ENCODE results near the gene PTPRA. TPM values are rescaled to one million over a fixed set of nuclear protein-coding genes. Genes with fewer than 3 reads are reported as not detected.

Gene PTPRA
- total and polyA plus RNA-seq, 2 of the 13 experiments (the other 11 are each of a cell fraction or from before 2014, with no cell fraction given), result 47.2 to 127 TPM

DNA sequence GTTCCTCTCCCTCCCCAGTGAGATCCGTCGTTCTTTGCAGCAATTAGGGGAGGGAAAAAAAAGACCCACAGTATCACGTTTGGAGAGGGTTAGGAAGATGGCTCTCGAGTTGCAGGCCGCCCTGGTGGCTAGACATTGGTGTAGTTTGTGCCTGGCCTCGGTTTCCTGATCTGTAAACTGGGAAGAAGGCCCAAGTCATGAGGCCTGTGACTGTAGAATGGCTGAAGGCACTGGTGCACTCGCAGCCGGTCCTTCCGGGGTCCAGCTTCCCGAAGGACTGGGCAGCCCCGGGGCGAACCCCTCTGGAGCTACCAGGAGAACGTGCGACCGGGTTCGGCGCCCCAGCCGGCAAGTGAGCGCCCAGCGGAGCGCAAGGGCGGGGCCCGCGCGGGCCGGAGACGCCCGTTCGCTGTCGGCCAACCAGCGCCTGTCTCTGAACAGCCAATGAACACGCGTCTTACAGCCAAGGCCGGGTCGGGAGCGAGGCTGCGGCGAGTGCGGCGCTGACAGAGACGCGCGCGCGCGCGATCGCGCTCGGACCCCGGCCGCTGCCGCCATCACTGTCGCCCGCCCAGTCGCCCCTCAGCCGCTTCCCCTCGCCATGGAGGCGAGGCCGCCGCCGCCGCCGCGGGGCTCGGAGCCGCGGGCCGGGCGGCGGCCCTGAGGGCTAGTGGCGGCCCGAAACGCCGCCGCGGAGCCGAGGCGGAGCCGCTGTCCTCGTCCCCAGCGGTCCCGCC, at the start of gene PTPRA (continued):
- TF ChIP-seq GABPA (IDR thresholded peaks at IDR 0.05; ENCODE audit: low read depth, low read length), result no peak
- TF ChIP-seq GABPA (CRISPR knock-in tag; IDR thresholded peaks at IDR 0.05; ENCODE audit: low read depth), result 0 out of 2 replicates have a peak, but pooled peaks have one; percentile 0
- no peak; the same call in 1 of the 2 replicates for TF ChIP-seq JUNB (CRISPR knock-in tag; IDR thresholded peaks at IDR 0.05; ENCODE audit: borderline replicate concordance)
- no peak for TF ChIP-seq NR3C1 (CRISPR knock-in tag; IDR thresholded peaks at IDR 0.05)
- TF ChIP-seq NFRKB (IDR thresholded peaks at IDR 0.05), result no peak
- no peak for TF ChIP-seq RBM22 (optimal IDR thresholded peaks at IDR 0.05; ENCODE audit: low read length)
- TF ChIP-seq, protein P1, sequence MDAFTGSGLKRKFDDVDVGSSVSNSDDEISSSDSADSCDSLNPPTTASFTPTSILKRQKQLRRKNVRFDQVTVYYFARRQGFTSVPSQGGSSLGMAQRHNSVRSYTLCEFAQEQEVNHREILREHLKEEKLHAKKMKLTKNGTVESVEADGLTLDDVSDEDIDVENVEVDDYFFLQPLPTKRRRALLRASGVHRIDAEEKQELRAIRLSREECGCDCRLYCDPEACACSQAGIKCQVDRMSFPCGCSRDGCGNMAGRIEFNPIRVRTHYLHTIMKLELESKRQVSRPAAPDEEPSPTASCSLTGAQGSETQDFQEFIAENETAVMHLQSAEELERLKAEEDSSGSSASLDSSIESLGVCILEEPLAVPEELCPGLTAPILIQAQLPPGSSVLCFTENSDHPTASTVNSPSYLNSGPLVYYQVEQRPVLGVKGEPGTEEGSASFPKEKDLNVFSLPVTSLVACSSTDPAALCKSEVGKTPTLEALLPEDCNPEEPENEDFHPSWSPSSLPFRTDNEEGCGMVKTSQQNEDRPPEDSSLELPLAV (CRISPR knock-in tag; conservative IDR thresholded peaks at IDR 0.05; ENCODE audit: low read depth), result no peak
- TF ChIP-seq ZNF205 (CRISPR knock-in tag; IDR thresholded peaks at IDR 0.05), result peak; percentile 79
- TF ChIP-seq ARNT (IDR thresholded peaks at IDR 0.05), result no peak
- TF ChIP-seq PATZ1 (CRISPR knock-in tag; IDR thresholded peaks at IDR 0.05), result peak; percentile 80
- peak; percentile 82; the same call in 1 of the 2 replicates for TF ChIP-seq ZNF431 (CRISPR knock-in tag; IDR thresholded peaks at IDR 0.05; ENCODE audit: borderline replicate concordance, low read depth)
- TF ChIP-seq TGIF2 (CRISPR knock-in tag; IDR thresholded peaks at IDR 0.05), result peak; percentile 89
- no peak for TF ChIP-seq HMGA1 (CRISPR knock-in tag; conservative IDR thresholded peaks at IDR 0.05)
- peak; percentile 90 for TF ChIP-seq MAZ (IDR thresholded peaks at IDR 0.05; ENCODE audit: borderline replicate concordance, low read depth, low read length)
- peak; percentile 73 for TF ChIP-seq MAZ (CRISPR knock-in tag; IDR thresholded peaks at IDR 0.05; ENCODE audit: low read depth)
- peak; percentile 87; the same call in 1 of the 2 replicates for TF ChIP-seq ZBTB42 (CRISPR knock-in tag; IDR thresholded peaks at IDR 0.05)
- peak; percentile 43 for TF ChIP-seq TBX2 (CRISPR knock-in tag; IDR thresholded peaks at IDR 0.05; ENCODE audit: borderline replicate concordance)
- TF ChIP-seq, protein P2, sequence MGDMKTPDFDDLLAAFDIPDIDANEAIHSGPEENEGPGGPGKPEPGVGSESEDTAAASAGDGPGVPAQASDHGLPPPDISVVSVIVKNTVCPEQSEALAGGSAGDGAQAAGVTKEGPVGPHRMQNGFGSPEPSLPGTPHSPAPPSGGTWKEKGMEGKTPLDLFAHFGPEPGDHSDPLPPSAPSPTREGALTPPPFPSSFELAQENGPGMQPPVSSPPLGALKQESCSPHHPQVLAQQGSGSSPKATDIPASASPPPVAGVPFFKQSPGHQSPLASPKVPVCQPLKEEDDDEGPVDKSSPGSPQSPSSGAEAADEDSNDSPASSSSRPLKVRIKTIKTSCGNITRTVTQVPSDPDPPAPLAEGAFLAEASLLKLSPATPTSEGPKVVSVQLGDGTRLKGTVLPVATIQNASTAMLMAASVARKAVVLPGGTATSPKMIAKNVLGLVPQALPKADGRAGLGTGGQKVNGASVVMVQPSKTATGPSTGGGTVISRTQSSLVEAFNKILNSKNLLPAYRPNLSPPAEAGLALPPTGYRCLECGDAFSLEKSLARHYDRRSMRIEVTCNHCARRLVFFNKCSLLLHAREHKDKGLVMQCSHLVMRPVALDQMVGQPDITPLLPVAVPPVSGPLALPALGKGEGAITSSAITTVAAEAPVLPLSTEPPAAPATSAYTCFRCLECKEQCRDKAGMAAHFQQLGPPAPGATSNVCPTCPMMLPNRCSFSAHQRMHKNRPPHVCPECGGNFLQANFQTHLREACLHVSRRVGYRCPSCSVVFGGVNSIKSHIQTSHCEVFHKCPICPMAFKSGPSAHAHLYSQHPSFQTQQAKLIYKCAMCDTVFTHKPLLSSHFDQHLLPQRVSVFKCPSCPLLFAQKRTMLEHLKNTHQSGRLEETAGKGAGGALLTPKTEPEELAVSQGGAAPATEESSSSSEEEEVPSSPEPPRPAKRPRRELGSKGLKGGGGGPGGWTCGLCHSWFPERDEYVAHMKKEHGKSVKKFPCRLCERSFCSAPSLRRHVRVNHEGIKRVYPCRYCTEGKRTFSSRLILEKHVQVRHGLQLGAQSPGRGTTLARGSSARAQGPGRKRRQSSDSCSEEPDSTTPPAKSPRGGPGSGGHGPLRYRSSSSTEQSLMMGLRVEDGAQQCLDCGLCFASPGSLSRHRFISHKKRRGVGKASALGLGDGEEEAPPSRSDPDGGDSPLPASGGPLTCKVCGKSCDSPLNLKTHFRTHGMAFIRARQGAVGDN (CRISPR knock-in tag; IDR thresholded peaks at IDR 0.05), result peak; percentile 82
- TF ChIP-seq ZSCAN30 (CRISPR knock-in tag; IDR thresholded peaks at IDR 0.05), result no peak
- peak; percentile 72; the same call in 1 of the 2 replicates for TF ChIP-seq ZNF614 (CRISPR knock-in tag; IDR thresholded peaks at IDR 0.05; ENCODE audit: borderline replicate concordance)
- TF ChIP-seq ZNF10 (CRISPR knock-in tag; IDR thresholded peaks at IDR 0.05; ENCODE audit: borderline replicate concordance, low read depth), result 0 out of 2 replicates have a peak, but pooled peaks have one; percentile 79
- TF ChIP-seq ZEB1 (IDR thresholded peaks at IDR 0.05; ENCODE audit: insufficient replicate concordance, low read depth), result peak; percentile 57
- peak; percentile 93; the same call in 1 of the 2 replicates for TF ChIP-seq ZFP41 (CRISPR knock-in tag; IDR thresholded peaks at IDR 0.05; ENCODE audit: borderline replicate concordance)
- no peak; the same call in 1 of the 2 replicates for TF ChIP-seq NFKBIZ (CRISPR knock-in tag; IDR thresholded peaks at IDR 0.05)
